Suprapubic skin (tissue), 3 donors: ENCODE data around the gene ATP5PB.

Source experiments
- EP300 ChIP-seq: sonication (generic); formaldehyde crosslinking; IDR thresholded peaks from one replicate; pipeline ENCODE4 v1.6.1; 2017; ENCODE audit warnings: antibody characterized with exemption
- TF ChIP-seq, protein P1 (sequence below), 2 donors: fragments of 200-600 bp in 1 of 2; fragments of 450-650 bp in 1 of 2; sonication (generic) in 1 of 2; IDR thresholded peaks; one replicate each; pipeline ENCODE4 v1.5.1; 2016 to 2019; ENCODE audit warnings: antibody characterized with exemption in 2 of 2, mild to moderate bottlenecking in 1 of 2, moderate library complexity in 1 of 2

DNA sequence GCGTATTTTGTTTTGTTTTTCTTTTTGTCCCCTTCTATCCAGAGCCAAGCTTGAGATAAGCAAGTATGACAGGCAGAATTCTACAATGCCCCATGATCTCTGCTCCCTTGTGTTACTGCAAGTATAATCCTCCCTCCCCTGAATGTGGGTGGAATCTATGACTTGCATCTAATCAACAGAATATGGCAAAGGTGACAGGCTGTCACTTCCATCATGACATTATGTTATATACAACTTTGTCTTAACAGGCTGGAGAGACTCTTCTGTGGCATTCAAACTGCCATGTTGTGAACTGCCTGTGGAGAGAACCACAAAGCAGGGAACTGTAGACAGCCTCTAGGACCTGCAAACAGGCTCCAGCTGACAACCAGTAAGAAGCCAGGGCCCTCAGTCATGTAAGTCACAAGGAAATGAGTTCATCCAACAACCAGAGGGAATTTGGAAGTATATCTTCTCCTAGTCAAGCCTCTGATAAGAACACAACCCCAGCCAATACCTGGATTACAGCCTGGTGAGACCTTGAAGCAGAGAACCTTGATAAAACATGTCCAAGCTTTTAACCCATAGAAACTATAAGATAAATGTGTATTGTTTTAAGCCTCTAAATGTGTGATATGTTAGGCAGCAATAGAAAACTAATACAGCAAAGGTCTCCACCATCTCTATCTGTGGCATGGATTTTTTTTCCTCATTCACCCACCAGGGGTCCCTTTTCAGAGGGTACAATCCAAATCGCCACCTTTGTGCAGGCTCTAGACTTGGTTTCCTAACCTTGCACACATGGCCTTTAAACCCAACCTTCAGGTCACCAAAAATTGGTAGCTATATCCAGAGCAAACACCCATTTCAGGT is 18.8 kb downstream of the ATP5PB start:
- TF ChIP-seq EP300, result no peak
- TF ChIP-seq, protein P1, sequence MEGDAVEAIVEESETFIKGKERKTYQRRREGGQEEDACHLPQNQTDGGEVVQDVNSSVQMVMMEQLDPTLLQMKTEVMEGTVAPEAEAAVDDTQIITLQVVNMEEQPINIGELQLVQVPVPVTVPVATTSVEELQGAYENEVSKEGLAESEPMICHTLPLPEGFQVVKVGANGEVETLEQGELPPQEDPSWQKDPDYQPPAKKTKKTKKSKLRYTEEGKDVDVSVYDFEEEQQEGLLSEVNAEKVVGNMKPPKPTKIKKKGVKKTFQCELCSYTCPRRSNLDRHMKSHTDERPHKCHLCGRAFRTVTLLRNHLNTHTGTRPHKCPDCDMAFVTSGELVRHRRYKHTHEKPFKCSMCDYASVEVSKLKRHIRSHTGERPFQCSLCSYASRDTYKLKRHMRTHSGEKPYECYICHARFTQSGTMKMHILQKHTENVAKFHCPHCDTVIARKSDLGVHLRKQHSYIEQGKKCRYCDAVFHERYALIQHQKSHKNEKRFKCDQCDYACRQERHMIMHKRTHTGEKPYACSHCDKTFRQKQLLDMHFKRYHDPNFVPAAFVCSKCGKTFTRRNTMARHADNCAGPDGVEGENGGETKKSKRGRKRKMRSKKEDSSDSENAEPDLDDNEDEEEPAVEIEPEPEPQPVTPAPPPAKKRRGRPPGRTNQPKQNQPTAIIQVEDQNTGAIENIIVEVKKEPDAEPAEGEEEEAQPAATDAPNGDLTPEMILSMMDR (IDR thresholded peaks at IDR 0.05), result no peak
